HK-2 (cell line): ENCODE data around the gene NAA15.
"Not testable (repeated sequence)": the region's sequence is repeated elsewhere in the genome, so short reads cannot be mapped to it uniquely, and the experiment has no call there.

Source experiments
- DNase-seq: peaks from one replicate; pipeline ENCODE4 v3.0.0-alpha.2; 2018; ENCODE audit not compliant: unreplicated experiment

The NAA15 gene

DNA sequence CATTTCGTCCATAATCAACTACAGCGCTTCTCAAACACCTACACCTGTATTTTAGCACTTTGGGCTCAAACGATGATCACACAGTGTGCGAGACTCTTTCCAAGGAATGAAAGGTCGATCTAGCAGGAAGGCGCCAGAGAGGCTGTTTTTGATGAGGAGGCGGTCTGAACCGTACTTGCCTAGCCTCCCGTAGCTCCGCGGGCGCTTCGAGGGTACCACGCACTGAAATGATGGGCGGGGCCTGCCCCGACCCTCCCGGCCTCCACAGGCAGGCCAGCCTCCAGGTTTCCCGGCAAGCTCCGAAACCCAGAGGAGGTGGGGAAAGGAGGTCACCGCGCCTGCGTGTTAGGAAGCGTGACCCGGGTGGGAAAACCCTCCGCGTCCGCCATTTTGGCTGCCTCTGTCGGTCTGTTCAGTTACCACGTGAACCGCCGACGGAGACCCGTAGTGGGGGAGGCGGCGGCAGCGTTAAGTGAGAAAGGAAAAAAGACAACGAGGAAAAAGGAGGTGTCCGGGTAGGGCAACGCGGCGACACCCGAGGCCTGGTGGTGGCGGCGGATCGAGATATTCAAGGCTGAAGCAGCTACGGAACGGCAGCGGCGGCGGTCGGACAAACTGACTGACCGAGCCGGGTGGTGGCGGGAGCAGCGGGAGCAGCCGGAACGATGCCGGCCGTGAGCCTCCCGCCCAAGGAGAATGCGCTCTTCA lies at the start of gene NAA15:
Gene NAA15, plus strand, starts transcription at position 393 of the 708 bp plus-strand sequence. Its CDS starts 273 bp downstream, at position 666.
- DNase-seq: peak; percentile 98

DNA sequence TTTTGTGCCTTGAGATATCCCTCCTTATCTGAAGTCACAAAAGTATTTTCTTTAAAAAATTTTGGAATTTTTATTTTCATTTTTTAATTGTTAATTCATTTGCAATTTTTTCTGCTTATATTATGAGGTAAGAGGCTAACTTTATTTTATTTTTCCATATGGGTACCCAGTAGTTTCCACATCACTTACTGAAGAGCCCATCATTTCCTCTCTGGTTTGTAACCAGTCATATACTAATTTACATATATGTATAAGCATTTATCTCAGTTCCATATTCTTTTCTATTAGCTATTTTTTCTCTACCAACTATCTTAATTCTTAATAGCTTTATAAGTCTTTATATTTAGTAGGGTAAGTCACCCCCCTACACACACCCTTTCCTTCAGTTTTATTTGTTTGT lies 48.3 kb upstream of the NAA15 start:
- DNase-seq: no peak

DNA sequence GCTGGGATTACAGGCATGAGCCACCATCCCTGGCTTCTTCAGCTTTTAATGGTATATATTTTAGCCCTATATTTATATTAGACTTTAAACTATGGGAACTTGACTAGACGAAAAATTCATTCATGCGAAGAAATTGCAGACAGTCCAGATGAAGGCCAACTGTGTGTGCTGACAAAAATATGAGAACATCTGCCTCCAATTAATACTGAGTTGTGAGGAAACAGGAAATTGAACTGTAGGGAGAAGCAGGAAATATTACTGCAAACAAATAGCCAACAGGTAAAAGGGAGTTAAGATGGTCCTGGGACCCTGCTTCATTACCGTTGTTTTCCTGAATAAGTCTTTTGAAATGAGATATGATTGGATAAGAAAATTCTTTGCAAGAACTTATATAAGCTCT lies 47.6 kb upstream of the NAA15 start:
- DNase-seq: no peak

DNA sequence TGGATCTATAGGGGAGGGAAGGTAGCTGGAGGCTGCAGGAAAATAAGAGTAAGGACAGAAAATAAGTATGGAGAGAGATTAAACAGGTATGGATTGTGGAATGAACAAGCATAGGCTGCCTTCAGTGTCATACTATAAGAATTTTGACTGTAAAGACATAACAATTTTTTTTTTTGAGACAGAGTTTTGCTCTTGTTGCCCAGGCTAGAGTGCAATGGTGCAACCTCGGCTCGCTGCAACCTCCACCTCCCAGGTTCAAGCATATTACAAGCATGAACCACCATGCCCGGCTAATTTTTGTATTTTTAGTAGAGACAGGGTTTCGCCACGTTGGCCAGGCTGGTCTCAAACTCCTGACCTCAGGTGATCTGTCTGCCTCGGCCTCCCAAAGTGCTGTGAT lies 45.7 kb upstream of the NAA15 start:
- DNase-seq: not testable (repeated sequence)

DNA sequence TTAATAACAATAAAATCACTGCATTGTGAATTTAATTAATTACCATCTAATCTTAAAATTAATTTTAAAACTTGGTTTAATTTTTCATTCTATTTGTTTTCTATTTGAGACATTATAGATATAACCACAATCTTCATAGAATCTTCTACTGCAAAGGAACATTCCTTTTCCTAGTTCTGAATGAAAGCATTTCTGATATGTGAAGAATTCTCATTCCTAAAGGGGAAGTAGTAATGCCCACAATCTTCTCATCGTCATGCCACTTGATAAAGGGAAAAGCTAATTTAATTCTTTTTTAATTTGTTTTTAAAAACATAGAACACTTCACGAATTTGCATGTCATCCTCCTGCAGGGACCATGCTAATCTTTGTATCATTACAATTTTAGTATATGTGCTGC lies 45.0 kb upstream of the NAA15 start:
- no peak for DNase-seq

DNA sequence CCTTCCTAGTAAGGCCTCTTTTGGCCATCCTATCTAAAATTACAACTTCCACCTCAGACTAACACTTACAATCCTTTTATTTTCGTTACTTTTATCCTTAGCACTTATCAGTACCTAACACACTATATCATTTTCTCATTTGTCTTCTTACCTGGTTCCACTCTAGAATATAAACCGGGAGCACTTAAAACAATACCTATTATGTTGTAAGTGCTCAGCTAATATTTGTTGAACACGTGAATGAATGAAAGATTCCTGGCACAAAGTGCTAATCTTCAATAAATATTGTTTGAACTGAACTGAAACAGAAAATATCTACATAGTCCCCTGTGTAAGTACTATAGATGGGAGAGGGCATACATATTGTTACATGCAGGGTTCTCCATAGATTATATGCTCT lies 35.7 kb upstream of the NAA15 start:
- DNase-seq: no peak

DNA sequence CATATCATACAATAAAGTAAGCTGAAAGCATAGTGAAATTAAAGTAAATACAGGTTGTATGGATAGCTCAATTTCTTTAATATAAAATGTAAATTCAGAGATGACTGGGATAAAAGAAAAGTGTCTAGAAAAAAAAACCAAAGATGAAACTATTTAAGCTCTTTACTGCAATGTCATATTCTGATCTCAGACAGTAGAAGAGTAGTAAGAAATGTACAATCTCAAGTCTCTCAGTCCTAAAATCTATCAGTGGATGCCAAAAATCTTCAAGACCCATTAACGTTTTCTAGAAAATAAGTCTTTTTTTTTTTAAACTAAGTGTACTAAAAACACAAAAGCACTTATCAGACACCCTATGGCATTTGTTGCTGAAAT lies 35.1 kb upstream of the NAA15 start:
- no peak for DNase-seq

DNA sequence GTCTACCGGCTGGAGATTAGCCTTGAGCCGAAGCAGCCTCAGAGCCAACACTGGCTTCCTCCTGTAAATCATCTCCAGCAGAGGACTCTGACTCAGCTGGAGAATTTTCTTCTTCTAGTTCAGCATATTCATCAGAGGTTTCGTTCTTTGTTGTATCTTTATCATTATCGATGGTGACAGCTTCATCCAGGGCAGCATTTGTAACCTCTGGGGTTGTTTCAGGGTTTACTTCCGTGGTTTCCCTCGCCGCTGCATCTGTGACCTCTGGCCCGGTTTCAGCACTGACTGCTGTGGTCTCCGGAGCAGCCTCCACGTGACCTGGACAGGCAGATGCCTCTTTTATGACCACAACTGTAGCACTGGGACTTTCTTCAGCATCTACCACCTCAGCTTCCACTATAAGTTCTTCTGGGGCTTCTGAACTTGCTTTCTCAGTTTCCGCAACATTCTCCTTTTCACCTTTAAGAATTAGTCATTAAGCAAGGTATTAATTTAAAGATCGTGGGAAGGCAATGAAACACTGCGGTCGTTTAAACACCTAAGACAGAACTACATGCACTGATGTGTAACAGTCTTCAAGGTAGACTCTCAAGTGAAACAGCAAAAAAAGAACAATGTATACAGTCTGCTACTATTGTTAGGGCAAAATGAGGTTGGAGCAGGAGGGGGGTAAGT lies 34.6 kb upstream of the NAA15 start:
- DNase-seq: peak; percentile 65

DNA sequence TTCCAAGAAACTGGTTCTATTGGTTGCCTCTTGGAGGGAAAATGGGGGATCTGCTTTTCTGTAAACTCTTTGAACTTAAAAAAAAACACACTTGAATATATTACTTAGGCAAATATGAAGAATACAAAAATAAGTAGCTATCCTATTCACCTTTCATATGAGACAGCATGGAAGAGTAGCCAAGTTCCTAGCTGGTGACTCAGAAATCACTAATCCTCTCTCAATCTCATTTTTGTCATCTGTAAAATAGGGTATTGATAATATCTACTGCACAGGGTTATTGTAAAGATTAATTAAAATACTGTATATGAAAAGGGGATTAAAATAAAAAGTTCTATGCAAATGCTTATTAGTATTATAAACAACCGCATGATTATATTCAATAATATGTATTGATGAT lies 34.0 kb upstream of the NAA15 start:
- DNase-seq: no peak

DNA sequence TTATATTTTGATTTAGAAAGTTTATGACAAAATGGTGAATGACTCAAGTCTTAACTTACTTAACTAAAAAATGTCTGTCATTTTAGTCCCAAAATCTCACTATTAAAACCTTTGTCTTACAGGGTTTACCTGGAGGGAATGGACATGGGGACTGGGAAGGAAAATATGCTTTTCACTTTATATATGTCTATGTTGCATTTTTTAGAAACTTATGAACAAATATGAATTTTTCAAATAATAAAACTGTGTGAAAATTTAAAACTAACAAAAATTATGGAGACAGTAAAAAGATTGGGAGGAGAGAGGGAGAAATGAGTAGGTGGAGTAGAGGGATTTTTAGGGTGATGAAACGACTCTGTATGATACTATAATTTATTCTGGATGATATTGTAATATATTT lies 27.5 kb upstream of the NAA15 start:
- DNase-seq: no peak

DNA sequence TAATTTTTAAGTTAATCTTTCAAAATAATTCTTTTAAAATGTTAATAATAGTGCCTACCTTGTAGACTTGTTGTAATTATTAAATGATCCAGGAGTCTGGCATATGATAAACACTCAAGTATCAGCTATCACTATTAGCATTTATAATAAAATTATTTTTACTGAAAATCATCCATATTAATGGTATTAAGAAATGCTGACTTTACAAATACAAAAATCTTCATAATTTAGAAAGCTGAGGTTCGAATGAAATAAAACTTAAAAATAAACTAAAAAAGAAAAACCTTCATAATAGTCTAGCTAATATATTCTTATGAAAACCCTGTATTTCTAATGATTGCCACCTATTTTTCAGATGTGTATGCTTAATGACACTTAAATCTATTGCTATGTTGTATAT lies 26.5 kb upstream of the NAA15 start:
- DNase-seq: no peak

DNA sequence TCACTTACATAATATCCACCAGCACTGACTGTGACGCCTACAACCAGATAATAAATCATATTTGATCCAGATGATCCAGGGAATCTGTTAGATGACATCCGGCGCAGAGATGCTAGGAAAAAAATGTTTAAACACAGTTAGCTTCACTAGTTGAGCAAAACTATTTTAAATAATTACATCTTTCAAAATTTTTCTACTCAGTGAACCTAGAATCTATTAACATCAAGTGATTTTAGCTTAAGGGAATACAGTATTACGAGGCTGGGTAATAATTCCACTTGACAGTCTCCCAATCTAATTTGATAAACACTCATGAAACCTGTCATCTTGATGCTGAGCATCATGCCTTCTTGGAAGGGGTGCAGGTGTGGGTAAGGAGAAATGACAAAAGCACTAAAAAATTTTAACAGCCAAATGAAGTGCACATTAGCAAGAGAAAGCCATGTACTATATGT lies 26.0 kb upstream of the NAA15 start:
- DNase-seq: no peak

DNA sequence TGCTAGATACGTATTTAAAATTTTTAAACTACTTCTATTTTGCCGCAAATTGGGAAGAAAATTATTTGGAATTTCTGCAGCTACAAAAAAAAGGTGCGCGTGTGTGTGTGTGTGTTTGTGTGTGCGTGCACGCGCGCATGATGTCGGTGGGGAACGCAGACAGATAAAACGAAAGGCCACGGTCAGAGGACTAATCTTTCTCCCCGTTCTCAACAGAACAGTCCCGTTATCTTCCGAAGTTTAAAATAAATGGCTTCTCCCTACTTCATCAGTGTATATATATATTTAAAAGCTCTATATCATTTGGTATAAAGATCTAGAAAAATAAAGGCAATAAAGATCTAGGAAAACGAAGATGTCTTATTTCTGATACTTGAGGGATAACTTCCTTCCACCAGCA lies 22.8 kb upstream of the NAA15 start:
- DNase-seq: no peak

DNA sequence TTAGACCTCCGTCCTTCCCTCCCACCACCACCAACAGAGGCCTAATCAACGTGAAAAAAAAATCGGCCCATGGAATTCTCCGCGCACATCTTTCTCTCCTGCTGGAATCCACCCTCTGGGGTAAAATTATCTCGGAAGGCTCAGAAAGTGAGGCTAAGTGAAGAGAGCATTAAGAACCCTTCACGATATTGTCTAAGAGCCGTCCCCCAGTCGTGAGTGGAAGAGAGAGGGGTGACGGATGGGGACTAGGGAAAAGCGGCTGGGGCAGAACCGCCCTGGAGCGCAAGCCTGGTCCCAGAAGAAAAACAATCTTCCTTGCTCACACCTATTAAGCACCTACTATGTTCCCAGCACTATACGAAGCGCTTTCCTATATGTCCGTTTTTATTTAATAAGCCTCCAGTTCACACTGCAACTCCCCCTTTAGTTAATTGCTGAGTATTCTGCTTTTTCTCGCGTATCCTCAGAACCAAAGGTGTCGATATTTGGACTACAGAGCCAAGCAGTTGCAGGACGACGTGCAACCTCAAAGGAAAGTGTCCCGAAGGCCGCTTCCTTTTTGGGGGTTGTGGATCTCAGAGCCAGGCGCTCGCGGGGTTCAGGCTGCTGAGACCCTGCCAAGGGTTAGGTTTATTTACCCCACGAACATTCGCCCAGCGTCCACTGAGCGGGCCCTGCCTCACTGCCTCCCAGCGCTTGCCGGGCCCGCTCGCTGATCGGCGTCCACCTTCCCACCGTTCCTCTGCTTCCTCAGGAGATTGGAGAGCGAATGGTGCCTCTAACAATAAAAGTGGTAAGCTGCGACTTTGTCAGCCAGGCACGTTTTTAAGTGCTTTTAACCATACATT lies 22.2 kb upstream of the NAA15 start:
- no peak for DNase-seq

DNA sequence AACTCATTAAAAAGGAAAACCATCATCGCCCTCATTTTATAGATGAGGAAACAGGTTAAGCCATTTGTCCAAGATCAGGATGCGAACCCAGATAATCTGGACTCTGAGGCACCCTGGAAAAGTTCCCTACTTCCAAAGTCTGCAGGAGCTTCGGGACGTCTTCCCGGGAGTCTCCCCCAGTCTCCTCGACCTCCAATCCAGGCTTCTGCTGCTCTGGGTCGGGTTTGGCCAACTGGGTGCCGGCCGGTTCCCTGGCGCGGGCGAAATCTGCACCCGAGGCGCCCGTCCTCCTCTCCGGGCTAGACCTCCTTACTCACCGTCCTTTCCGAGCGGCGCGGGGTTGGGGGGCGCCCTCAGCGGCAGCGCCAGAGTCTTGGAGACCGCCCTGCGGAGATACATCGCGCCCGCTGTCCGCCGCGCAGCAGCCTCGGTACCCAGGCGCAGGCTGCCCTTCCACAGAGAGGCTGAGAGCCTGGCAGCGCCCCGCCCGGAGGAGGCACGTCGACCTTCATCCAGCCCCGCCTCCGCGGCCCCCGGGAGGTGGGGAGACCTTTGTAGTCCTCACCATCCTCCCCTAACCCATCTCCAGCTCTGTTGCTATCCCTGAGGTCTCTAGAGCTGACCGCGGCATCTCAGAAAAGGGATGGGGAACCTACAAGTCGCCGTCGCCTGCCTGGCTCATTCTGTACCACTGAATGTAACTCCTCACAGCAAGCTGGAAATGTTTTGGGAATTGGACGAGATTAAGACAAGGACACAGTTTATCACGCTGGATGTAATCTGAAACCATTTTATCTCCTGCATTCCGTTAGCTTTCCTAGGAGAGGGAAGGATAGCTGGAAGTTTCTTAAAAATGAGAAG lies 21.3 kb upstream of the NAA15 start, which contains the start of gene MGARP:
Gene MGARP, minus strand, starts transcription at position 466 of the 861 bp plus-strand sequence. Its CDS starts 67 bp downstream, at position 399.
- DNase-seq: no peak

DNA sequence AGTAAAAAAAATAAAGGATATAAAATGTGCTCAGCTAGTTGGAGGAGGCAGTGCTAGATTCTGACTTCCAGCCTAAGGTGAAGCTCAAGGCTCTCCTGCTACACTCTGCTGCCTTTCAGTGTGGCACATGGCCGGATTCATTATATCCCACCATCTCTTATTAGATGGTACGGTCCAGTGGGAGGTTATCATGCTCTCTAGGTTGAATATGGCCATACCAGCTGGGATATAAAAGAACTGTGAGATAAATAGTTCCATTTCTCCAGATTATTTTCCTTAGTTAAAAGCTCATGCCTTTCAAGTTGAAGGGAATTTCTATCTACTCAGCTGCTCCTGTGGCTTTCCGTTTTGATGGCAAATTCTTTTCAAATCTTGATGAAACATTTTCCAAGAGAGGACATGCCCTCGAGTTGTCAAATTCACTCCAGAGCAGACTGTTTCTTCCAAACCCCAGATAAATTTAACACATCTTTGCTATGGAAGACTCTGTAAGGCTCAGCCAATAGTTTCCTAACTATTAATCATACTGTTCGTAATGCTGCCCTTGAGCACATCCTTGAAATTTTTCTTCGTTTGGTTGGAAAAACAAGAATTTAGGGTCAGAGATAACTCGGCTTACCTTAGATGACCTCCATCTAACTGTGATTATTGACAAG lies 19.1 kb upstream of the NAA15 start:
- DNase-seq: no peak

DNA sequence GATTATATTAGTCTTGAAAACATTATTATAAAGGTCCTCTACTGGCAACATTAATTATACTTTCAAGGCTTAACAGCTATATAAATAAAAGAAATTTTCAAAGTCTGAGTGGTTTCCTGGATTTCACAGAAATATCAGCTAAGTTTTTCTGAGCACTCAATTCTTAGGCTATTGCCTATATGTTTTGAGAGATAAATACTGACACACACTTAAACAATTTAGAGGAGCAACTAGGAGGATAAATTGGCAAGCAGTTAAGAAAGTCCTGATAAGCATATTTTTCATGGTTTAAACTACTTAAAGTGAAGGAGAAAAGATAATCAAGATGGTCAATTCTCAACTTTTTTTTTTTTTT lies 18.6 kb upstream of the NAA15 start:
- no peak for DNase-seq

DNA sequence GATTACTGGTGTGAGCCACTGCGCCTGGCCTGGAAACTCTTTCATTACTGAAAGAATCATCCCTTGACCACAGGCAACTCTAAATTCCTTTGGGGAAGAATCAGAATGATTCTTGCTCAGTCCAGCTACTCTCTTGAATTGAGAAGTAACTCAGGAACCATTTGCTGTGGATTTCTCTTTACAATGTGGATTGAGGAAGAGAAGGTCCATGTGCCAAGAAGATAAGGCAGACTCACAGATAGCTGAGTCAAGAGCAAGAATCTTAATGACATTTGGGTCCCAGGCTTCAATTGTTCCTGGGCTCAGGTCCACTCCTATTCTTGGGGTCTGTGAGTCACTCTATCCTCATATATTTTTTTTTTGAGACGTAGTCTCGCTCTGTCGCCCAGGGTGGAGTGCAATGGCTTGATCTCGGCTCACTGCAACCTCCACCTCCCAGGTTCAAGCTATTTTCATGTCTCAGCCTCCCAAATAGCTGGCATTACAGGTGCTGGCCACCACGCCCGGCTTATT lies 15.1 kb upstream of the NAA15 start:
- DNase-seq: no peak

DNA sequence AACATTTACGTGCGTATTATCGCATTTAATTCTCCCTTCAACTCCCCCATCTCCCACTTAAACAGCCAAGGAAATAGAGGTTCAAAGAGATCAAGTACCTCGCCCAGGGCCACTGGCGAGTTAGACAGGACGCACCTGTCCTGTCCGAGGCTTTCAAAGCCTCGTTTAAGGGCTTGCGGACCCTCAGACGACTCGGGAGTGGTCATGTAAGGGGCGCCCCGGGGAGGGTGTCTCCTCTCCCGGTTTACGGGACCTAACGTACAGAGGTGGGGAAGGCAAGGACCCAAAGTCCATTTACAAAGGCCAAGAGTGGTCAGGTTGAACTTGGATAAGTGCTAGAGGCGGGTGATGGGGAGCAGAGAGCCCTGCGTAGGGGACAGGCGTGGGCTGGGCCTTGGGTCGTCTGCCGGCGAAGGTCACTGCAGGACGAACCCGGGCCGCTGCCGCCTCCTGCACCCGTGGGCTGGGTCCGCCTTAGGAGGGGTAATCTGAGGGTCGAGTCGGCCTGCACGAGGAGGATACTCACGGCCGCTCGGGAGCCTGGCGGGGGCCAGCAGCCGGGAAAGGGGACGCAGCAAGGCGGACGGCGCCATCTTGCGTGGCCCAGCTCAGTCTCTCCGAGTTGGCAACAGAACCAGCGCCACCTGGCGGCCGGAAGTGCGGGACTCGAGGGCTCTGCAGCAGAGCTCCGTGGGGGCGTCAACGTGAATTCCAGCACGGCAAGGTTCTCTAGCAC lies 5.9 kb upstream of the NAA15 start:
- peak; percentile 99 for DNase-seq

DNA sequence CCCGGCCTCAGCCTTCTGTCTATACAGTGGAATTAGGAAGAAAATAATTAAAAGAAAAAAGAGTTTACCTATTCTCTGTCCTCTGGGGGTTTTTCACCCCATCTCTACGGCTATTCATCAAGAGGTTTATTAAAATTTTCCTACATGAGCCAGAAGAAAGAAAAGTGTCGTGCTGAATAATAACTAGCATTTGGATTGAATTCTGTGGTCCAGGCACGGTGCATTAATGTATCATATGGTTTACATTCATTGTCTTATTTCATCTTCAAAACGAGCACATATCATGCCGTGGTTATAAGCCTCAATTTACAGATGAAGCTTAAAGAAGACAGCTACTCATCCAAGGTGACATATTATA lies 5.4 kb upstream of the NAA15 start:
- DNase-seq: no peak
